PC-3 (cell line): ENCODE results near the gene CDH12.

Experiments
- CTCF ChIP-seq: fragments of 300-600 bp; sonication (generic); conservative IDR thresholded peaks from 2 replicates; pipeline ENCODE4 v1.5.1; 2017; ENCODE audit warnings: antibody characterized with exemption, low read depth, mild to moderate bottlenecking, low read length
- EZH2phosphoT487 ChIP-seq: fragments of 300-600 bp; sonication (generic); IDR thresholded peaks from 2 replicates; pipeline ENCODE4 v1.6.1; 2018; ENCODE audit warnings: mild to moderate bottlenecking, antibody characterized with exemption, low read length, borderline replicate concordance

- no peak for TF ChIP-seq CTCF
- TF ChIP-seq EZH2phosphoT487 = no peak
These were observed 2.2 kb downstream of the CDH12 start for GRCh38 chr5:22850981-22851380.
